Measurements from ENCODE around the gene ST3GAL6.

ST3GAL6 gene

DNA sequence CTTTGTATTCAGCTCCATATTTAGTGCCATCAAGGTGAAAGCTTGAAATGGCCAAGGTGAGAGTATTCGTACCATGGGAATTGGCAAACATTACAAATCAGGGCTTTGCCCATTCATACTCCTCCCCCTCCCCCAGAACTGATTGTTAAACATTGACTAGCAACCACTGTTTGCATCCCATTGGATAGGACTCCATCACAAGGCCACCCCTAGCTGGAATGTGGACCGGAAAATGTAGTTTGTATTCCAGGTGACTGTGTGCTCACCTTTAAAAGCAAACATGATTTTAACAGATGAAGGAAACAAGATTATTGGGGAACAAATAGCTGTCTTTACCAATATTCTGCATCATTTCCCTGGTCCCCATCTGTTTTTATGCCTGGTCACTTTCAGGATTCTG, 14.1 kb downstream of the ST3GAL6 start:
- no peak for DNase-seq (ENCODE audit: low spot score)

DNA sequence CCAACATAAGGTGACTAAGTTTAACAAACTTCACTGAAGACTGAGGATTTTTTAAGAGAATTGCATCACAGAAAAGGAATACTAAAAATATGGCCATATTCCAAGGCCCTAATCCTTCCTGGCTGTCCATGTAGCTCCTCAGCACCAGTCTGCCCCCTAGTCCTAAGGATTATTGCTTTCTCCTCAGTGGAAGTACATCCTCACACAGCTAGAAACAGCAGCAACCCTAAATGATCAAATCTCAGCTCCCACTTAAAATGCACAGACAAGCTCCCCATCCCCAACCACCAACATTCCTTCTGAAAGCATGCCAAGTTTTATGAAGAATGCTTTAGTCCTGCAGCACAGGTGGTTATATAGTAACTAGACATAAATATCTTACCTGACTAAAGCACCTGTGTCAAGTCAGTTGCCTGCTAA, 14.7 kb downstream of the ST3GAL6 start:
- DNase-seq (ENCODE audit: low spot score): no peak

DNA sequence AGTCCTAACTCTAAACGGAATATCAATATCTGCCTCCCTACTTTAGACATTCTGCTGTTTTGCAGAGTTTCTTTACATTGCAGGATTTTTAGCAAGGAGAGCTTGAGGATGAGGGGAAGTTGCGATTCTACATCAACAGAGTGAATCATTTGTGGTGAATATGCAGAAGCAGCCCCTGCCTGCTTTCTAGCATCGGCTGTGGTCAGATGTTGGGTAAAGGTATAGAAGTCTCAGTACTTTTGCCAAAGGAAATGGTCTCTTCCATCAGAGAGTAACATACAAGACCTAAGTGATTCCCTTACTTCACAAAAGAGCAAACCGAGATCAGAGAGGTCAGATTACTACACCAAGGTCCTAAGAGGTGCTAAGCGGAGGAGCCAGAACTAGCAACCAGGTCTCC, 15.2 kb downstream of the ST3GAL6 start:
- no peak for DNase-seq (ENCODE audit: low spot score)

DNA sequence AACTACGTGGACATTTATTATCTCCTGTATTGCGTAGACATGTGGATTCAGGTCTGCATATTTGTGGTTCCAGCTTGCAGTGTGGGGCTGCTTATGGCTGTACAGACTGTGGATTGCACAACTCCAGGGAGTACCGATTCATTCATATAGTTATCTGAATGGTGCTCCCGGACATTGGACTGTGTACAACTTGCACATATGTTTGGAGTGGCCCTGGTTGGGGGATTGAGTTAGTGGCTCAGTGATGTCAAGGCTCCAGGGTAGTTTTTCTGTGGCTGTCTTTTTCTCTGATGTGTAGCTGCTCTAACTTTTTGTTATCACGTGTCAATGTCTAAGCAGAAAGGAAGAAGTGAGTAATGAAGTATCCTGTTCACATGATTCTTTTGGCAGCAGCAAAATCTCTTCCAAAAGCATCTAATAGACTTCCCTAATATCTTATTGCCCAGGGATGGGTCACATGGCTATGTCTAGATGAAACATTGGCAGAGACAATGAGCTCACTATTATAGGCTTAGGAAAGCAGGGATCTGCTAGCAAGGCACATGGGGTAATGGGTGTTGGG, 15.8 kb downstream of the ST3GAL6 start:
- no peak for DNase-seq (ENCODE audit: low spot score)

DNA sequence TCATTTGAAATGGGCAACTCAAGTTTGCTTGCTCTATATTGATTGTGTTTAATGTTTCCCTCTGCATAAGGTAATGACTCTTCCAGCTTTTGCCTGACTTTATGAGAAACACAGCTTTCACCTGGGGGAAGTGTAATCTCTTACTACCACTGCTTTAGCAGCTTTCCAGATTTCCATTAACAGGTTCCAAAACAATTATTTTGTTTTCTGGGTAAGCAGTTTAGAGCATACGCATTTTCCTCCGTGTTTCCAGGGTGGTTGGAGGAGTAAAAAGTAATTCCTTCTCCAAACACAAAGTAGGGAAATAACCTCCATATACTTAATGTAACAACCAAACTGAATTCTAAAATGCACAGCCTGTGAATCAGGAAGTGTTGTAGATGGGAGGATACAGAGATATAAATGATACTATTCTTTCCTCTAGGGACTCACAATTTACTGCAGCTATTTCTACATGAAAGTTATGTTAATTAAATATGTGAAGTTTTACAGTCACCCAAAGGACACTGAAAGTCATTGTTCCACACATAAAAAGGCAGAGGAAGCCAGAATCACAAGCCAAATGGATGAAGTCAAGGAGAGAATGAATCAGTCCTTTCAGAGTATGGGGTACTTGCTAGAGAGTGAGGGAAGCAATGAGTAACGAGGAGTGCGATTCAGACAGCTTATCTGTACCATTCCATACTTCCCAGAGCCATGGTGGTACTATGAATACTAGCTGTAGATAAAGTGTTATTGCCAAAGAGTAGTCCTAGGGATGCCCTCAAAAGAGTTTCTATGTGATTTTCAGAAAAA, 16.6 kb downstream of the ST3GAL6 start:
- DNase-seq (ENCODE audit: low spot score): no peak

DNA sequence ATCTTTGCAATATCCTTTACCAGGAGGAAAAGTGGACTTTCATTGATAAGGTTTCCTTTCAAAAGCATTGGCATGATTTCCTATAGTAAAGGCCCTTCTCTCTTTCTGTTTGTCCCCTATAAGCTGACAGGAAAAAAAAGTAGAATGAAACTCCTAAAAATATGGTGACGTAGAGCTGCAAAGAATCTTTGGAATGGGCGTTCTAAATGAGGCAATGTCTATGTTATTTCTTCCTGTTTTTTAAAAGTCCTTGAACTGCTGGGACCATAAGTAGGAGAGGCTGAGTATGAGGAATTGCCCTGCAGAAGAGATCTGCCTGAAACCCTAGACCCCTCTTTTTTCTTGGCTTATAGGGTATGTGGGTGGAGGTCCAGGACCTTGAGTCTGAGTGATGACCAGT, 17.2 kb downstream of the ST3GAL6 start:
- no peak for DNase-seq (ENCODE audit: low spot score)

DNA sequence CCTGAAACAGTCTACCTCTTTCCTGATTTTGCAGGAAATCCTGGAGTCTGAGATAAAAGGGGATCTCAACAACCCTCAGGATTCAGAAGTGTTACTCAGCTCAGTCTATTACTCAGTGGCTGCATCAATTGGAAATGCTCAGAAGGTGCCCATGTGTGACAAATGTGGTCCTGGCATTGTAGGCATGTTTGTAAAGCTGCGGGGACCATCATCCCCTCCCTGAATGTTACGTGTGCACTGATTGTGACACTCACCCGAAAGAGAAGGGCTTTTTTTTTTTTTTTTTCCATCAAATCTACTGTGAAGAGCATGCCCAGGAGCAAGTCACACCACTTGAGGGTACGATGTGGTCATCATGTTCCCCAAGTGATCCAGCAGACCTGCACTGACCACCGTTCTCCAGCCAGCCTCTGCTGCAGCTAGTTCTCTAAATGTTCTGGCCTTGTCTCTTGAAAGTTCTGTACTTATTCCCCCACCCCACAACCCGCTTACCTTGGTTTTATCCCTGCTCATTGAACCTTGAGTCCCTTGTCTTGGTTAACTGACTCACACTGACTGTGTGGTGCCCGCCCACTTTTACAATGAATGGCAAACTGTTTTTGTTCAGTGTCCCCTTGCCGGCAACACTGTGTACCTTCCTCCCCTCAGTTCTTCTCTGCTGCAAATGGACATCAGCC, 19.8 kb downstream of the ST3GAL6 start:
- no peak for DNase-seq (ENCODE audit: low spot score)

DNA sequence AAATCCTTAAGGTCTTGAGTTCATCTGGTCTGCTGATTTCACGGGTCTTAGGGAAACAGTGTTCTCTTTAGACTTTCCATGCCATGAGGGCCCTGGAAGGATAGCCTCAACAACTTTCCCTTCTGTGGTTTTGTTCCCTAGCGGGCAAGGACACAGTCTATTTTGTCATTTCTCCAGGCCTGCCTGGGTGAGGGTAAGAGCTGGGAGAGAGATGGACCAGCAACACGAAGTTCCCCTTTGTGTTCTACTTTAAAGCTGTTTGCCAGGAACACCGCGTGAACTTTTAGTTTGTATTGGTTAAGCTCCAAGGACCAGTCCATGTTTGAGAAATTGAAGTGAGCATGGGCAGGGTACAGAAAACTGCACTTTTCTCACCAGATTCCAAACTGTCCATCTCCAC, 20.9 kb downstream of the ST3GAL6 start:
- DNase-seq (ENCODE audit: low spot score): no peak

DNA sequence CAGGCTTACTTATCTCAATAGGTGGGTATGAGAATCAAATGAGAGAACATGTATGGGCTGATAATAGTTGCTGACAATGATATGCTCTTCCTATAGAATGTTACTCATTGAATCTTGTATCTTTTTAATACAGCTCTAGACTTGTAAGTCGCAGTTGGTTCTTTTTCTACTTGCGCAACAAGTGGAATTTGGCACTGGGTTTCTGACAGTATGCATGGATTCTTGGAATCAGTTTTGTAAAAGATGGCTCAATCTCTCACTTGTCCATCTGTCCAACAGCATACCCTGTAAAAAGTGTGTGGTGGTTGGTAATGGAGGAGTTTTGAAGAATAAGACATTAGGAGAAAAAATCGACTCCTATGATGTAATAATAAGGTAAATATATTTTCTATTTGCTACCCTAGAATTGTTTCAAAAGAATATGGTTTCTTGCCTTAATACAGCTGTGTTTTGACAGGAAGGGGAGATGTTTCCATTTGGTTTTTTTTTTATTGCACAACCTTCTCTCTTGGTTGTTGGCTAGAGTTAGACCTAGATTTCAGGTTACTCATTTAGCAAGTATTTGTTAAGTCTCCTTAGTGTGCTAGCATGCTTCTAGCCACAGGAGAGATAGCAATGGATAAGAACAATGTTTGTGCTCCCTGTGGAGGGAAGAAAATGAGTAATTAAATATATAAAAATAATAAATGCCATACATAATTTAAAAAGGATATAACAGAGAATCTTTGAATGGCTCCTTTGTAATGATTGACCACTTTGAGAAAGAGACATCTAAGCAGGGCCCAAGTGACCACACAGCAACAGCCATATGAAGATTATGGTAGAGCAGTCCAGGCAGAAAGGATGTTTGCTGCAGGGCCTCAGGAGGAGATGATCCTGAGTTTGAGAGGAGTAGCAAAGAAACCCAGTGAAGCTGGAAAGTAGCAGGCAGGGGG, 21.8 kb downstream of the ST3GAL6 start:
- DNase-seq (ENCODE audit: low spot score): no peak

DNA sequence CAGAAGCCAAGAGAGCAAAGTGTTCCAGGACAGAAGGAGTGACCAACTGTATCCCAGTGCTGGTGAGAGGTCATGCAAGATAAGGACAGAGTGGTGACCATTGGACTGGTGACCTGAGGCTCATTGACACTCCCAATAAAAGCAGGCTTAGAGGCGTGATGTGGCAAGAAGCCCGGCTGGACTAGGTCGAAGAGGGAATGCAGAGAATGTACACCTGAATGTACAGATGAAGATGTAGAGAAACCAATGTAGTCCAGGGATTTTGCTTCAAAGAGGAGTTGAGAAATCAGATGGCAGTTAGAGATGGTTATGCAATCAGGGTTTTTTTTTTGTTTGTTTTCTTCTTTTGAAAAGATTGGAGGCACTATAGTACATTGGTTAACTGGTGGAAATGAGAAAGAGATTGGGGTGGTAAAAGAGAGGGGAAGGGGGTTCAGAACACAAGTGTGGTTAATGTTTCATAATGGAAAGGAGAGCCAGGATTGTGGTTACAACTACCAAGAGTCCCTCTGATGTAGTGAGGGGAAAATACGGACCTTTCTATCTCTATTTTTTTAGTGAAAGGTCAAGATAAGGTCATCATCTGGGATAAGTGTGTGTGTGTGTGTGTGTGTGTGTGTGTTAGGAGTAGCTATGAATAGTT, 23.3 kb downstream of the ST3GAL6 start:
- DNase-seq (ENCODE audit: low spot score): no peak

DNA sequence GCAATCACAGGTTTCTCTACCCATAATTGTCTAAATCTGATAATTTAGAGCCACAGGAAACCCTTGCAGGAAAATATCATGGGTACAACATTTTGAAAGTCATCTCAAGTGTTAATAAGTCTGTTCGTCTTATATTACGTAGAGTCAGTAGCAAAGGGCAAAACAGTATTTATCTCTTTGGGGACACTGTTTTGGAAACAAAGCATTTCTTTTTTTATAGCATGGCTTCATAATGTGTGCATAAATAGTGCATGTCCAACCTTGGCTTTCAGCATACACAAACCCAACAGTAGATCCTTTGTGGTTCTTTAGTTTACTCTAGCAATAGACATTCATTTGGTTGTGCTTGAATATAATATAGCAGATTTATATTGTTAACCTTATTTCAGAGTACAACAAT, 24.0 kb downstream of the ST3GAL6 start:
- DNase-seq (ENCODE audit: low spot score): no peak

DNA sequence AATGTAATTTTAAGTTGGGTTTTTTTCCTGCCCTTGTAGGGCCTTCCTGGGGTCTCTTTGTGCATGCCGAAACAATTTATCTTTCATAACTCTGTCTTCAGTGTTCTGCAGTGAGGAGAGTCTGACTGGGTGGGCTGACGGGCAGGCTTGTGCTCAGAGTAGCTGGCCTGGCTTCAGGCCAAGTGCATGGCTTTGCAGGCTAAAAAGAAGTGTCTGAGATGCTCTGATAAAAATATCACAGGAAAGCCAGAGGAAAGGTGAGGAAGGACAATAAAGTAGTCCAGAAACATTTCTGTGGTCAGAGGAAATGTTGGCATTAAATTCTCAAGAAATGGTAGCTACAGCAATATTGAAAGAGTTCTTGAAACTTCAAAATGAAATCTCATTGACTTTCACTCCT, 25.5 kb downstream of the ST3GAL6 start:
- no peak for DNase-seq (ENCODE audit: low spot score)

DNA sequence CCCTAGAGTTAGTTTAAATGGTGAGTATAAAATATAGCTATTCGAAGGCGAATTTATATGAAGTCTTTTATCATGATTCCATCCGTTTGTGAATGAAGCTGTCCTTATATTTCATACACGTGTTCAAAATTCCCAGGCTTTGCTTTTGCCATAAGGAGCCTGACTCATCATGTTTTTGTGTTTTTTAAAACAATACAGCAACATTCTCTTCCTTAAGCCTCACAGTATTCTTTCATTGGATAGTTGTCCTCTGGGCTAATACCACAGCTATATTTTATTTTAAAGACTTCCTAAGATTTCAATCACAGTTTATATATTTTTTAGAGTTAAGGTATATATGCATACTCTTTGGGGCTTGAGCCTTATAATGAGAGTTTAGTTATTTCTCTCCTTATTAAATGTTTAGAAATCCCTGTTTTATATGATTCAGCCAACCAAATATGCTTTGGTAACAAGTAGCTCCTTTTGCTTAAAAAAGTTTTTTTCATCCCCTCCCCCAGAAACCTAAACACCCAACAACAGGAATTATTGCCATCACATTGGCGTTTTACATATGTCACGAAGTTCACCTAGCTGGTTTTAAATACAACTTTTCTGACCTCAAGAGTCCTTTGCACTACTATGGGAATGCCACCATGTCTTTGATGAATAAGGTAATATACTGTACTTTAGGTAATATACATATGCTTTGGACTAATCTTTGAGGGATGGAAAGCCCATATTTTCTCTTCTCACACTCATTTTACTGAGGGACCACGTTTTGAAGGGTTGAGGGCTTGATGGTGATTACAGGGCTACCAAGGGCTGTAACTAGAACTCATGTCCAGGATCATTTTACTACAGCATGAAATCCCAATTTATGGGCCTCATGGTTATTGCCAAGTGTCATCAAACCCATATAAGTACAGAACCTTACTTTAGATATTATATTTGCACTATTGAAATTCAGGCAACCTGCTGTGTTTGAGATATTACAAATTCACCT, 28.5 kb downstream of the ST3GAL6 start:
- DNase-seq (ENCODE audit: low spot score): no peak

DNA sequence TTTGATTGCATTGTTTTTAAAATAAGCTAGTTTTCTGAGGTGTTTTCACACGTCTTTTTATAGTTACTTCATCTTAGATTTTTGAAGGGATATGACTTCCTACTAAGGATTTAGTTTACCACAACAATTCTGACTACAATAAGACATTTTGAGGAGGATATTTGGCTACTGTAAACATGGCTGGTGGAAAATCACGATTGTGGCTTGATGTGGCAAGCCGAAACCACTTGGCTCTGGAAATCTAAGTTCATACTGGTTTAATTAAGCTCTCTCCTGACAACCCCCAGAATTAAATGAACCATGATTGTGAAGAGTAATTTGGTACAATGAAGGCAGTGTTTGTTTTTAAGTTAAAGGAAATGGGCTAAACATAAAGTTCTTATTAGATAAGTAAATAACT, 30.8 kb downstream of the ST3GAL6 start:
- no peak for DNase-seq (ENCODE audit: low spot score)

DNA sequence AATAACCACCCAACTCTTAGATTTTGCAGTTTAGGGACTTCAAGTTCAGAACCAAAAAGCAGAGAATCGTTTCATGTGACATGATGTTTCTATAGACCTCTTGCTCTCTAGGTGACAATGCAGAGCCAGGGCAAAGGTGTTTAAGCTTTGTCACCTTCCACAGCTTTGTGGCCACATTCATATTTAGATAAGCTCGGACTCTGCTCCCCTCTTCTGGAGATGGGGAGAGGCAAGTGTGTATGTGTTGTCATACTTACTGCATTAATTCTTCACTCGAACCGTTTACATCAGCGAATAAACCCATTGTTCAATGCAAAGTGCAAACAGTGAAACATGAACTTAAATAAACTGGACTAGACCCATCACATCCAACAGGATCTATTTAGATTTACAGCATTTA, 33.2 kb downstream of the ST3GAL6 start:
- no peak for DNase-seq (ENCODE audit: low spot score)

DNA sequence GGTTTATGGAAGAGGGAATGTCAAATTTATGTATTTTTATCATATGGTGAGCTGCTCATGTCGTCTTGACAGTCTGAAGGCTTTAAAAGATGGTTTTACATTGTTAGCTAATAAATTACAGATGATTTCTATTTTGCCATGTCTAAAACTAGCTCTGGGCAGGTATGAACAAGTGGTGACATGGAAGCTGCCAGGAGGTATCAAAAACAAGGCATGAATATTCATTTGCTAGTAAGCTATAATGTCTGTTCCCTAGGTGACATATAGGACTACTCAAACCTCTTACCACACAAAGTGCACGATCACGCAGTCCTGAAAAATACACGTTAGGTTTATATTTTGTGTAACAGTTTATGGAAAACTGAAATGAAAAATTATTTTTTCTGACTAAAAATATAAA, 34.8 kb downstream of the ST3GAL6 start:
- DNase-seq (ENCODE audit: low spot score): no peak

DNA sequence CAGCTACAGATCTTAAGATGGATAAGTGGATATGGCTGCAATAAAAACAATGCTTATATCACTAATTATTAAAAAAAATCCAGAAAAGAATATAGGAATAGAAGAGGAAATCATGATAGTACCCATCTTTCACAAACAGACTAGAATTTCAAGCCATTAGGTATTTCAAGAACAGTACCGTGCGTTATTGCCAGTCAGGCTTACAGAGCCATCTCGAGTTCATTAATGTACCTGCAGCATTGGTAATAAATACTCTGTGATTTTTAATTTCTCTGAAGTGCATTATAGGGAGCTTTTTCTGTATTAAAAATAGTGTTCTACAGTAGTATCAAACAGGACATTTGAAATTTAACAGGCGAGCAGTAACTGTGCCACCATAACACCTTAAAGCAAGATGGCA, 35.7 kb downstream of the ST3GAL6 start:
- no peak for DNase-seq (ENCODE audit: low spot score)

DNA sequence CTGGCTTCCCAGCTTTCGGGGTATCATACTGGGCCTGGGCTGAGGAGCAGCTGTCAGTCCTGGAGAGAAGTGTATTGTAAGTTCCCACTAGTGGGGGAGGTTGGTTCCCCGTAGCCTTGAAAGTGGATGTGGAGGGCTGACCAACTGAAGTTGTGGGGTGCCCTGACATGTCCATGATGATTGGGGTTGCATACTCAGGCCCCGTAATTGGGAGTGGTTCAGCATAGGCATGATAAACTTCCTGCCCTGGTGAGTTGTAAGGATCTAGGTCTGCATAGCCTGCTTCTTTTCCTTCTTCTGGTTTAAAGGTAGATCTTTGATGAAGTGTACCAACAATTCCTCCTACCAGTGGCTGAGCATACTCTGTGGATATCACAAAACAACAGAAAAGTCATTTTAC, 36.3 kb downstream of the ST3GAL6 start:
- DNase-seq (ENCODE audit: low spot score): no peak

DNA sequence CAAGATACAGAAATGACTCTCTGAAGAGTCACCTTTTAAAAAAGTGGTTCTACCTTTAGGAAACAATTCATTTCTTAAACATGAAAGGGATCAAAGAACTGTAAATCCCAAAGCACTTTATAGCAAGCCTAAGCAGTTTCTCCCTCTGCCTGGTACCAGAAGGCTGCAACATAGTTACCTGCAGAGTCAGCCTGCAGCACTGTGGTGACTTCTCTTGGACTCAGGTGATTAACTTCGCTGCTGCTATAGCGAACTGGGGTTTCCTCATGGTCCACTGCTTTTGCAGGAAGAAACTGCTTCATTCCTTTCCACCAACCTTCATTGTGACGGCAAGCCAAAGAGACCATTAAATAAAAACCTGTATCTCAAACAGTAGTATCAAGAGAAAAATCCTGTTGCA, 37.3 kb downstream of the ST3GAL6 start:
- no peak for DNase-seq (ENCODE audit: low spot score)

DNA sequence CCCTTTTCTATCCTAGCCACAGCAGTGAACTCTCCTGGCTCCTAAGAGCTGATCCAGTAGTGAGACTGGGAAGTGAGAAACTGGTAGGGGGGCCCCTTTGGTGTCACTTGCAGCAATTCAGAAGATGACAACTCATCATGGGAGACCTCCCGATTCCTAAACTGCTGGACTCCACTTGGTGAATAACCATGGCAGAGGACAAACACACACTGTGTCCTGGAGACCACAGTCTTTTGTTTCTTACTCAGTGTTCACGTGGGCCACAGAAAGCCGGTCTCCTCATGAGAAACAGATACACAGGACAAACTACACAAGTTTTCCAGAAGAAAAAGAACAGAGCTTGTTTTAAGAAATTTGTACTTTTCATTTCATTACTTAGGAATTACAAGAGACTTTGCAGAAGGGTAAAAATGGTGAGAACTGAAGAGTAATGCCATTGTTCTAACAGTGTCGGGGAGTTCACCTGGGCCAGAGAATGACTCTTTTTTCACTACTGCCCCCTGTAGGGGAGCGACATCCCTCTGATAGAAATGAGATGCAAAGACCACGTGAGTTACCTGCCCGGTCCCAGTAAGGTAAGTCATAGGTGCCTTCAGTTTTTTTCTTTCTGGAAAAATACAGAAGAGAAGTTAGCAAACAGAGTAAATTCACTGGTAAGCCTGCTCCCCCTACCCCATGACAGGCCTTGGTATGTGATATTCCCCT, 38.1 kb downstream of the ST3GAL6 start:
- no peak for DNase-seq (ENCODE audit: low spot score)

Data from CD4-positive, alpha-beta T cell treated with Interleukin-6 at 100 ng/mL for 8 hours (primary cell).